ENCODE measurements around the gene TRIM7.

The TRIM7 gene

DNA sequence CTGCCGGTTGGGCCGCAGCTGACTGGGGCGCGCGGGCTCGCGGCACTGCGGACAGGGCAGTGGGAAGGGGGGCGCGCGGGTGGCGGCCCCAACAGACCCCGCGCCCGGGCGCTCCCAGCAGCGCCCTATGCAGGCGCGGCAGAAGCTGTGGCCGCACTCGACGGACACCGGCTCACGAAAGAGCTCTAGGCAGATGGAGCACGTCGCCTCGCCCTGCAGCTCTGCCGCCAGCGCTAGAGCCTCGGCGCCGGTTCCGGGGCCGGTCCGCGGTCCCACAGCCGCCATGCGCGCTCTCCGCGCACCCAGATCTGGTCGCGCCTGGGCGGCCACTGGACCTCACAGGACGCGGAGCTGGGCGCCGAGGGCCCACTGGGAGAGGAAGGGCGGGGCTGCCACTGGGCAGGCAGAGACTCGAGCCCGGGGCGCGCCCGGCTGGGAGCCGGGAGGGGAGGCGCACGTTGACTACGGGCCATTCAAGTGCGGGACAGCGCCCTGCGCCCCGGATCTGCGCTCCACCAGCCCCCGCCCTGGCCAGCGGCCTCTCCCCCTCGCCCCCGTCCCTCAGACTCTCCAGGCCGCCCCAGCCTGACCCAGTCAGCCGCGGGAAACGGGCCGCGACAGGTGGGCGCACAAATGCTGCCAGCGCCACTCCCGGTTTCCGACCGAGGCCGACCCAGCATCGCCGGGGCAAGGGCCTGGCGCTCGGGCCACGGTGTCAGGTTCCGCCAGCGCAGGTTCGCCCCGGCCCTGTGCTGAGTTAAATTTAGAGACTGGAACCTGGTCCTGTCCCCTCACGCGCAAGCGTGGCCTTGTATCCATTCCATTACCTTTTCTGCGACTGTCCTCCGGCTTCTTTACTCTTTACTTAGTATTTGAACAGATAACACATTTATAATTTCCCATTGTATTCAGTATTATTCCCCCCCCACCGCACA lies at the start of gene TRIM7:
TRIM7 (minus strand) TSS at position 371 of the 935 bp plus-strand sequence; CDS start at position 285, 86 bp downstream.
- no peak for DNase-seq

DNA sequence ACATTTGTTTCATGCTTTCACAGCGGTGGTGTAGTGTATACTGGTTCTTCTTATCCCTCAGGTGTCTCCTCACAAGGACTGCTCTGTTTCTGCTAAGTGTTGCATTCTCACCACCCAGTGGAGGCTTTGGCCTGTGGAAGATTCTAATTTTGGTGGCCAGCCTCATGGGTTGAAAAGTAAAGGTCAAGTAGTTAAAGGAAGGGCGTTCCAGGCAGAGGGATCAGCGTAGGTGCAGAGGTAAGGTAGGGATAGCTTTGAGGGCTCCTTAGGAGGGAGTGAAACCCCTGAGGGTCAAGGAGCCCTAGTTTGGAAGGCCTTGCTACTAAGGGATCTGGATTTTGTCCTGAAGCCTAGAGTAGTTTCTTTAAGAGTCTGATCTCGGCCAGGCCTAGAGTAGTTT lies 43.3 kb upstream of the TRIM7 start:
- no peak for DNase-seq

DNA sequence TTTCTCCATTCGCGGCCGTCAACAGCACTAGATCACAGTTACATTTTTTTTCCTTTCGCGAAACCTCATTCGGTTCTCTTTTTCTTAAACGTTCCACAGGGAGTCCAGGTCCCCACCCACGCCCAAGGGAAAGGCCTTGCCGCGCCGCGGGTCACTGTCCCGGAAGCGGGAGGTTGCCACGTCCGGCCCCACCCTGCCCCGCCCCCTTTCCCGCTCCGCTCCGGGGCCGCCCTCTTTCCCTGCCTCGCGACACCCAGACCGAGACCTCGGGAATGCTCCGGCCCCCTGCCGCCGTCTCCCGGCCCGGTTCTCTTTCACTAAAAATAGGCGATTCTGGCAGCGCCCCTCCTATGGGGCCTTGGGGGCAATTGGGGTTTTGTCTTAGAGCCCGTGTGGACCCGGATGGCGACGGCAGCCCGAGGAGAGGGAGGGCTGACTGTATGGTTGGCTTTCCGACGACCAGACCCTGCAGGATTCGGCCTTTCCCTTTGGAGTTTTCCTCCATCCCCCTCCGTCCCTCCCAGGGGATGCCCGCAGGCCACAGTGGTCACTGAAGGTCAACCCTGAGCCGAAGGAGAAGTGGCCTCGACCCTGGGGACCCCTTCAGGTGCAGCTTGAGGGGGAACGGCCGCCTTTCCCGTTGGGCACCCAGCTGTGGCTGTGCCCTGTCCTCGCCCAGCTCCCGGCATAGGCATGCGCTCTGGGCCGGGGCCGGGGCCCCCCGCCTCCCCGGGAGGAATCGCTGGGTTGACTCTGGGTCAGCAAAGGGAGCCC lies 41.5 kb upstream of the TRIM7 start:
- DNase-seq: peak; percentile 72

DNA sequence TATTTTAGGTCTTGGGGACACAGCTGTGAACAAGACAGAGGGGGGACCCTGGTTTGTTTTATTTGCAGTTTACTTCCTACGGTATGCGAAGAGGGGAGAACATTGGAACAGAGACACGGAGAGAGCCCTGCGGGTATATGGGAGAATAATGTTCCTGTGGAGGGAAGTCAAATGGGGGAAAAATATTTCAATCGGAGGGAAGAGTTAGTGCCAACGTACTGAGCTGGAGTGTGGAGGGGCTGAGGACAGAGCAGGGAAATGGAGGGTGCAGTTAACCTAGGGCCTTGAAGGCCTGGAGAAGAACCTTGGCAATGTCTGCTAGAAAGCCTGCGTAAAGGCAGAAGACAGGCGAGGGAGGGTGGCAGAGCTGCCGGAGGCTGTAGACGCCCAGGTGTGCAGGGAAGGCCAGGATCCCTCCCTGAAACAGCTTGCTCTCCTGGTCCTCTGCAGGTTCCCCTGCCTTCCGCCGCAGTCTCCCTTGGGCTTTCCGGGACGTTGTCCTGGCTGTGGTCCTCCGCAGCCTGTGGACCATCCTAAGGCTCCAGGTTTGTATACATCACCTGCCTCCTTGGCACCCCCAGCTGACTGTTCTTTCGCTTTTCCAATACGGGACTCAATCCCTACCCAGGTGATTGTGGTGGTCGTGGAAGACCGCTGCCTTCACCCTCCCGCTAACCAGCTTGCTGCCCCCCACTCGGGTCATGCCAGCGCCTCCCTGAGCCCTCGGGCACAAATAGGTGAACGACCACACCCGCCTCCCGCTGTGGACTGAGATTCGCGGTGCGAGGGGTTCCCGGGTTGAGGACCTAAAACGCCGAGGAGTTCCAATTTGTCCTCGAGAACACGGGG lies 40.7 kb upstream of the TRIM7 start:
- no peak for DNase-seq

DNA sequence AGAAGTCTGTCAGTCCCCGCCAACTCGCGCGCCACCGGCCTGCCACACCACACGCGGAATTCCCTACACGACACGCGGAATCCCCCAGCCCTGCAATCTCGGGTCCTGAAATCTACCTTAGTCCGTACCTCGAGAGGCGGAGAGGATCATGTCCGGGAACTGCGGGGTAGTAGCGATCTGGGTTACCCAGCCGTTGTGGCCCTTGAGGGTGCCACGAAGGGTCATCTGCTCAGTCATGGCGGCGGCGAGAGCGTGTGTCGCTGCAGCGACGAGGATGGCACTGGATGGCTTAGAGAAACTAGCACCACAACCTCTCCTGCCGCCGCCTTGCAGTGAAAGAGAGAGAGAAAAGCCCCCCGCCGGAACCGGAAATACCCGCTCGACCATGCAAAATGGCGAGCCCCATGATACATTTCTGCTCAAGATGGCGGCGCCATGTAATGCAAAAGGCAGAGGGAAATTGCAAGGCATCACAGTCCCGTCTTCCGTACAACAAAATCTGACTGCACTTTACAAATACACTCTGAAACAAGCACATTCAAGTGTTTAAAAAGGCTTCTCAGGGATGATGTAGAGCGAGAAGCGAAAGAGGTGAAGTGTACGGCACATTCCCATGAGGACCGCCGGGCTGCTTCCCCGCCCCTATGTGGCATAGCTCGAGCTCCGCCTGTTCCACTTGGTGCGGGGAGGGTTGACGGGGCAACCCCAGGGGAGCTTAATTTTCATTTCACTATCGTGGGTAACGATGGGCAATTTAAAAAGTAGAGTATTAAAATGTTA lies 38.8 kb upstream of the TRIM7 start, which contains the start of gene RACK1:
RACK1 (minus strand) TSS at position 343 of the 780 bp plus-strand sequence; CDS start at position 237, 106 bp downstream.
- peak; percentile 90 for DNase-seq

DNA sequence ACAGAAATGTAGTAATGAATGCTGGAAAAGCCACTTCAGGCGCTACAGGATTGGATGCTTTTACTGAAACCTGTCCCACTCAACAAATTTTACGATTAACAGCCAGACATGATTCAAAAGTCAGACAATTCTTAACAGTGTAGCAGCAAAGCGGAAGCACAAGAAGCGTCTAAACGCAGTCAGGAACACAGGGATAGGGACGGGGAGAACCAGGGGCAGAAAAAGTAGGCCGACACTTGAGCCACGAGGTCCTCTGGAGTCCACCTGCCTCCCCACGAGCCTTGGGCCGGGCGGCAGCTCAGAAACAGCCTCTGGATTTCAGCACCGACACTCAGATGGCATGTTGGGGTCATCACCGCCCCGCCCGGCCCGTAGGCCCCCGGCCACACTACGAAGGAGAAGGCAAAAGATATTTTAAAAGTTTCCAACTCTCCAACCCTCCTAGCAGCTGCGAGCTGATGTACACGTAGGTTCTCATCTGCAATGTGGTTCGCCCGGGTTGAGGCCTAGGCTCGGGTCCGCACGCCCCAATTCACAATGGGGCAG lies 38.1 kb upstream of the TRIM7 start:
- peak; percentile 30 for DNase-seq

DNA sequence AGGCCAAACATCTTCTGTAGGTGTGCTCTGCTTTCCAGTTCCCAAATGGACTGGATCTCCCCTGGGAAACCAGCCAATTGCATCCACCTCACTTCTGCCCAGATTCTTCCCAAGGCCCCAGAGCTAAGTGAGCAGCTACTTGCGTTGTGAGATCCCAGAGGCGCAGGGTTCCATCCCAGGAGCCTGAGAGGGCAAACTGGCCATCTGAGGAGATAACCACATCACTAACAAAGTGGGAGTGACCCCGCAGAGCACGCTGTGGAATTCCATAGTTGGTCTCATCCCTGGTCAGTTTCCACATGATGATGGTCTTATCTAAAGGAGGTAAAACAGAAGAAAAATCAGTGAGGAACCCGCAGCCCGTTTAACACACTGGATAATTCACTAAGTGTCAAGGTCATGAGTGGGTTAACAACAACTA lies 37.0 kb upstream of the TRIM7 start:
- no peak for DNase-seq

DNA sequence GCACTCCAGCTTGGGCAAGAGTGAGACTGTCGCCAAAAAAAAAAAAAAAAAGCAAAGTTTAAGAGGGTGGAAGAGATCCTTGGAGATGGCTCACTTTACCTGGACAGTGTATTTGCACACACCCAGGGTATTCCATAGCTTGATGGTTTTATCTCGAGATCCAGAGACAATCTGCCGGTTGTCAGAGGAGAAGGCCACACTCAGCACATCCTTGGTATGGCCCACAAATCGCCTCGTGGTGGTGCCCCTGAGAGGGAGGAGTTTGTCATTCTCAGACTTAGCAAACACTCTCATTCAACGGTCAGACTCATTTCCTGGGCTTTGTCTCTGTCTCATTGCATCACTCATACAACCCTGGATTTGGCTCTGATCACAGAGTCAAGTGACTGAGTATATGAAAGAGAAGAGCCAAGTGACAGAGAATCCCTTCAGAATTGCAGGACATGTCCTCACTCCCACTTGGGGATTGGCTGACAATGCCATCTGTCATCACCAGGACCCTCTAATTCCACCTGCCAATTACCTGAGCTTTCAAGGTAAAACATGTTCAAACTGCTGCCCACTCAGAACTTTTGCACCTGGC lies 36.5 kb upstream of the TRIM7 start:
- DNase-seq: peak; percentile 51

DNA sequence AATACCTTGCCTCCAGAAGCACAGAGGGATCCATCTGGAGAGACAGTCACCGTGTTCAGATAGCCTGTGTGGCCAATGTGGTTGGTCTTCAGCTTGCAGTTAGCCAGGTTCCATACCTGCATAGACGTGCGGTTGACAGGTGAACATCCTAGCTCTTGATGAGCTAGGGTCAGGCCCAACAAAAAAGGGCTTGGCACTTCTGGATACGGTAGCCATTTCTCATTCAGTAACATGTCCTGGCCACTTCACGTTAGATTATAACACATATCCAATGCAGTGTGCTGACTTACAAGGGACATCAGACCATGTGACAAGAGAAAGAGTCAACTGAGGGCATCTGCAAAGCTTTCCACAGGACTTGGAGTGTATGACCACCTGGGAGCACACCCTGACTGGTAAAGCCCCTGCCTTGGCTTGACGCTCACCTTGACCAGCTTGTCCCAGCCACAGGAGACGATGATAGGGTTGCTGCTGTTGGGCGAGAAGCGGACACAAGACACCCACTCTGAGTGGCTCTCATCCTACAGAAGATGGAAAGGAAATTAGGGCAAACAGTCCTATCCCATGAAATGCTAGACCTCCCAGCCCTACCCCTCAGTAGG lies 34.2 kb upstream of the TRIM7 start:
- no peak for DNase-seq

DNA sequence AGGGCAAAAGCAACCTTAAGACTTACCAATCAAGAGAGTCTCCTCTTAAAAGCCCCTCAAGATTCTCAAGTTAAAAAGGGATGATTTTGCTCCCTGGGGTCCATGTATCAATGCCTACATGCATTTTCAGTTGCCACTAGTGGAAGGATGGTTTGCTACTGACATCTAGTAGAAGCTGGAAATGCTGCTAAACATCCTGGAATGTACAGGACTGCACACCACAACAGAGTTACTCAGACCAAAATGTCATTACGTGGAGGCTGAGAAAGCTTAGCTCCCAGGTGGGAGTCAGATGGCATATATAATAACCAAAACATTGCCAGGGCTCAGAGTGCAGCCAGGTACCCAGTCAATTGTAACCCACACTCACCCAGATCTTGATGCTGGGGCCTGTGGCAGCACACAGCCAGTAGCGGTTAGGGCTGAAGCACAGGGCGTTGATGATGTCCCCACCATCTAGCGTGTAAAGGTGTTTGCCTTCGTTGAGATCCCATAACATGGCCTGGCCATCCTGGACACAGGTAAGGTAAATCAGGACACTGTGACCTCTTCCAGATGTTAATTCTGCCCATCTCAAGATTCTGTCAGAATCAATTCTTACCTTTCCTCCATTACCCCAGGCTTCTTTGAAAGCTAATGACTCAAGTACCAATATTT lies 32.9 kb upstream of the TRIM7 start:
- no peak for DNase-seq

DNA sequence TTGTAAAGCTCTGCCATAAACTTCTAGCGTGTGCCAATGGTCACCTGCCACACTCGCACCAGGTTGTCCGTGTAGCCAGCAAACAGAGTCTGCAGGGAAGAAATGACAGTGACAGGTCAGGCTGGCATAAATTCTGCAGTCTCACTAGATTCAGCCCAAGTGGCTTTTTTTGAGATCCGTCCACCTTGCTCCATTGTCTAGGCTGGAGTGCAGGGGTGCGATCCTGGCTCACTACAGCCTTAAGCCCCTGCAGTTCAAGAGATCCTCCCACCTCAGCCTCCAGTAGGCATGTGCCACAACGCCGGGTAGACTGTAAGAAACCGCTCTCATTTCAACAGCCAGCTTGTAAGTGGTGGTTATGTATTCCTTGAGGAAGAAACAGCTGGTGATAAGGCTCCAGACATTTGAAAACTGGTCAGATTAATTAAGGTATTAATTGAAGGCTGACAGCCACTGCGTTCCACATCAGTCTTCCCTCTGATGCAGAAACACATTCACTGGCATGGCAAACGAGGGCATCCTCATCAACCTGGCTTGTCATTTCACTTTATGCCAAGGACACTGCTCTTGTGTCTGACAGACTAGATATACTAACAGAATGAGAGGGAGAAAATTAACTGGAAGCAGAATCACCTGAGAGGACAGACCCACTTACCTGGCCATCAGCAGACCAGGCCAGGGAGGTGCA lies 32.1 kb upstream of the TRIM7 start:
- DNase-seq: no peak

DNA sequence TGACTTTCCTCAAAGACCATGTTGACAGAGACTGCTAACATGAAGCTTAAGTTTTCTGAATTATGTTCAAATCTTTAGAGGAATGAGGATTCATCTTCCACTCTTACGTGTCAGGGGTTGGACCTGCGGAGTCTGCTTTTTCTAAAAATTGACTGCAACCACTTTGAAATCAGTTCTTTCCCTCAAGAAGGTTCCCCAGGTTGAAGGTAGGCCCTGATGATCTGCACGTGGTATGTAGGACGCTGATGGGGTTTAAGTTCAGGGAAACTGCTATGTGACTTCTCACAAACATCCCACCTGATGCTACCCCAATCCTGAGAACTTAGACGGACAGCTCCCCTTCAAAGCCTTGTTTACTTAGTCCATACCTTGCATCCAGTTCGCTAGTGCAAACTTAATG lies 31.5 kb upstream of the TRIM7 start:
- no peak for DNase-seq

DNA sequence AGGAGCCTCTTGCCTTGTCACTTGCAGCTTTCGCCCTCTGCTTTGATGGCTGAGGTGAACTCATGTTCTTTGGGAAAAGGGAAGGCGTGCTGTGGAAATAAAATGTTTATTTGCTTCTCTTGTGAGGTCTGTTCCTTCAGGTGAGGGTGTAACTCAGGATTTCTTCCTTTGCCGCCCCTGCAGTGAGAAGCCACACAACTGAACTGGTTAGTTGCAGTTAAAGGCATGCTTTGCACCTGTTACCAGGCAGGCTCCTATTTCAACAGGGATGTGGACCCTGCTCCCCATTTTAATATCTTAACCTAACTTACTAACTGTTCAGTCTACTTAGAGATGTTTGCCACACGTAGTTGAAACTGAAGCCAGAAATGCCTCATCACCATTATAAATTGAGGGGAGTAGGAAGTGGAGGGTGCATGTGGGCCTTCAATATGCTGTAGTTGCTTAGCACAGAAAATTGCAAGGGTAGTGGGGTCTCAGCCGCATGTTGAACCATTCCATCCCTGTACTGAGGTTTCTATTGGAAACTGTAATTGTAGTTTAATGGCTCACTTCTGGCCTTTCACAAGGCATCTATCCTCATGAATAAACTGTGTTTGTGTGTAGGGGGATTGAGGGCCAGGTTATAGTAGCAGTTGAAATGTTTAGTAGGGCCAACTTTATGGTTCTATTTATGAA lies 30.8 kb upstream of the TRIM7 start:
- no peak for DNase-seq

DNA sequence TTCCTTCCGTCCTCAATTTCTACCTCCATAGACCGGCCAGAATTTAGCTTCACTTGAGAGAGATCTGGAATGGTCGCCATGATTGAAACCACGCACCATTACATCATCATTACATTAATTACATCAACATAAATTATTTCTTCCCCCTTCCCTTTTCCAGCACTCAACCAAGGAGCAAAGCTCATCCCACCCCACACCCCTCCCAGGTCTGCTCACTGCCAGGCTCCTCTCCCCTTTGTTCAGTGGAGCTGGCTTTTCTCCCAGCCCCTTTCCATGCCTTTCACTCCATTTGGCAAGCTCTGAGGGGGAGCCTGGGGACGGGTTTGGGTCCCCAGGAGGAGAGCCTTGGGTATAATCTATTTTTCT lies 30.3 kb upstream of the TRIM7 start:
- DNase-seq: no peak

DNA sequence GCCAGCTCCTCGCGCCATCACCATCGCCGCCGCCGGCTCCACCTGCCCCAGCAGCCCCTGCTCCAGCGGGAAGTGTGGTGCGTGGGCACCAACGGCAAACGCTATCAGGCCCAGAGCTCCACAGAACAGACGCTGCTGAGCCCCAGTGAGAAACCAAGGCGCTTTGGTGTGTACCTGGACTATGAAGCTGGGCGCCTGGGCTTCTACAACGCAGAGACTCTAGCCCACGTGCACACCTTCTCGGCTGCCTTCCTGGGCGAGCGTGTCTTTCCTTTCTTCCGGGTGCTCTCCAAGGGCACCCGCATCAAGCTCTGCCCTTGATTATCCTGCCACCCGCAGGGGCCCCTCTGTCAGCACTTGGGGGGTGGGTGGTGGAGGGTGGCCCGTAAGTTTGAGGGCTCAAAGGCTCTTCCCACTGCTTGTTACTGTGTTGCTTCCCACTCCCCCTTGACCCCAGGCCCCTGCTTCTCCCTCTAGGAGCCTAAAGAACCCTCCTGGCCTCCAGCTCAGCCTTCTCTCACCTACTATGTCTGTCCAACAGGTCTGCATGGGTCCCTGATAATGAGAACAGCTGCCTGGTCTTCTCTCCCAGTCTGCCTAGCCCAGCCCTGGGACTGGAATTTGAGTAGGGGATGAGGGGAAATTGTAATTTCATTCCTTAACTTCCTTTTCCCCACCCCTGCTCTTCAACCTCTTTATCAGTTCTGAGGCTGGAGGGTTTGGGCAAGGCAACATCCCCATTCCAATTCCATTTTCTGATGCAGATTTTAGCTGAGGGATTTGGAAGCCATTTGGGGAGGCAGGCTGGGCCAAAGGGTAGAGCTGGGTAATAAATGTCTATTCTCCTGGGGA lies 29.7 kb upstream of the TRIM7 start:
- no peak for DNase-seq

DNA sequence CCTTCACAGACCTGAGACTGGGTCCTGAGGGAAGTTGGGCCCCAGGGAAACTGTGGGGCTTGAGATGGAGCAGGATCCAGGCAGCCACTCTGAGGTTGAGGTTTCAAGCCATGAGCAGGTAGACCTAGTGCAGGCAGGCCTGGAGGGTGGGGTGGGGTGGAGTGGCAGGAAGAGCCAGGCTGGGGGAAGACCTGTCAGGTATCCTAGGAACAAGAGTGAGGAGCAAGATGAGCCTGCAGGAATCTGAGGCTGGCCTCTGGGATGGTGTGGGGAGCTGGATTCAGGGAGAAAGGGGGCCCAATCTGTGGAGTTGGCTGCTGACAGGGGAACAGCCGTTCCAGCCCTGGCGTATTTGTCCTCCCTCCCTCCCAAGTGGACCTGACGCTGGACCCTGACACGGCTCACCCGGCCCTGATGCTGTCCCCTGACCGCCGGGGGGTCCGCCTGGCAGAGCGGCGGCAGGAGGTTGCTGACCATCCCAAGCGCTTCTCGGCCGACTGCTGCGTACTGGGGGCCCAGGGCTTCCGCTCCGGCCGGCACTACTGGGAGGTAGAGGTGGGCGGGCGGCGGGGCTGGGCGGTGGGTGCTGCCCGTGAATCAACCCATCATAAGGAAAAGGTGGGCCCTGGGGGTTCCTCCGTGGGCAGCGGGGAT lies 28.9 kb upstream of the TRIM7 start:
- no peak for DNase-seq

DNA sequence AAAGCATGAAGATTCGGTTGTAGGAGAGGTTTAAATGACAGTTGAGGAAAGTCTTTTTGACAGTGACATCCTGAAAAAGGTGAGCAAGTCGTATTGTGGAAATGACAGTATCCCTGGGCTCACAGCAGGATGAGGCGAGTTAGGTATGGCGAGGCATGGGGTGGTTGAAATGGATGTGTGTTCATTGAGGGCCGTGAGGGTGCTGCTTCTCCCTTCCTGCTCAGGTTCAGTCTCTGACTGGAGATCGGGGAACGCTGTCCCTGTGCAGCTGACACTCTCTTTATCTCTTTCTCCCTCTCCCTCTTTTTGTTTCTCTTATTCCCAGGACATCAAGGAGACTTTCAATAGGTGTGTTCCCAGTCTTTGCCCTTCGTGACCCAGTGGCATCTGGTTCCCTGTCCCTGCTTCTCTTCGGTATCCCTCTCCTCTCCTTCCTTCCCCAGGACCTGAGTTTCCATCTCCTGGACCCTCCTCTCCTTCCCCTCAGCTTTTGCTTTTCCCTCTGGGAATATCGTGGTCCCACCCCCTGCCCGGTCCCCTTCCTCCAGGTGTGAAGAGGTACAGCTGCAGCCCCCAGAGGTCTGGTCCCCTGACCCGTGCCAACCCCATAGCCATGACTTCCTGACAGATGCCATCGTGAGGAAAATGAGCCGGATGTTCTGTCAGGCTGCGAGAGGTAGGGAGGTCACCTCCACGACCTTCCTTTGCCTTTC lies 28.2 kb upstream of the TRIM7 start:
- DNase-seq: no peak
